ENCODE data around the gene CNPY4.

The CNPY4 gene

GRCh38 chr7:100111914-100112313 is 7.5 kb upstream of the CNPY4 start:
- TF ChIP-seq EZH2 (IDR thresholded peaks at IDR 0.05; ENCODE audit: borderline replicate concordance, low read depth, low read length, severe bottlenecking) = no peak
- no peak for TF ChIP-seq CTCF (IDR thresholded peaks at IDR 0.05; ENCODE audit: borderline replicate concordance, extremely low read depth, low read length, poor library complexity, severe bottlenecking)
- H3K9me3 ChIP-seq (ENCODE audit: insufficient read depth, low read length, severe bottlenecking) = no peaks in the 10 kb centered on the region
- ATAC-seq (ENCODE audit: insufficient read depth, low read depth) (0 out of 3 replicates have a peak, but pooled peaks have one; percentile 20), DNase-seq (no peak)
- H3K27ac ChIP-seq (ENCODE audit: low read length) = no peak overlapping the region
- peaks cover 74% of the 10 kb centered on the region for H3K36me3 ChIP-seq (ENCODE audit: insufficient read depth, low read length)
- H3K9ac ChIP-seq (ENCODE audit: low read depth, low read length) = no peak overlapping the region
- no peaks in the 10 kb centered on the region; the same call in 1 of the 2 replicates for H4K20me1 ChIP-seq (ENCODE audit: insufficient read depth, low read length)
- H3K27me3 ChIP-seq (ENCODE audit: insufficient read depth, low read length, poor library complexity) = no peaks in the 10 kb centered on the region
- H3K79me2 ChIP-seq (ENCODE audit: insufficient read depth, low read length) = no peaks in the 10 kb centered on the region; the same call in 1 of the 2 replicates
- no peak overlapping the region for H3K4me2 ChIP-seq (ENCODE audit: insufficient read depth, low read length)
- H3K4me1 ChIP-seq (ENCODE audit: insufficient read depth, low read length) = no peaks in the 10 kb centered on the region
- H3K4me3 ChIP-seq (ENCODE audit: low read depth in 1 of 2, low read length in 2 of 2) = no peak overlapping the region
- no peak overlapping the region for H2AFZ ChIP-seq (ENCODE audit: low read depth, low read length)

DNA sequence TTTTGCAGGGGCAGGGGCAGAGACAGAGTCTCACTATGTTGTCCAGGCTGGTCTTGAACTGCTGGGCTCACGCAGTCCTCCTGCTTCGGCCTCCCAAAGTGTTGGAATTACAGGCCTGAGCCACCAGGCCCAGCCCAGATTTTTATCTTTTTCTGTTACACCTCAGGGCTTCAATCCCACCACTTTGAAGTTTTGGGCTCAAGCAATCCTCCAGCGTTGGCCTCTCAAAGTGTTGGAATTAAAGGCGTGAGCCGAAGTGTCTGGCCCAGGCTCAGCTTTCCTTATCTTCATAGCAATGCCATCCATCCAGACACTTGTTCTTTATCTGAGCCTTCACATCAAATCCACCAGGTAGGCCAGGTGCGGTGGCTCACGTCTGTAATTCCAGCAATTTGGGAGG is 4.4 kb upstream of the CNPY4 start:
- H4K20me1 ChIP-seq (ENCODE audit: insufficient read depth, low read length) = no peaks in the 10 kb centered on the region
- peaks cover 46% of the 10 kb centered on the region for H3K36me3 ChIP-seq (ENCODE audit: insufficient read depth, low read length)
- no peak for DNase-seq
- H3K27me3 ChIP-seq (ENCODE audit: insufficient read depth, low read length, poor library complexity) = no peaks in the 10 kb centered on the region
- no peak overlapping the region for H3K9ac ChIP-seq (ENCODE audit: low read depth, low read length)
- no peaks in the 10 kb centered on the region for H3K9me3 ChIP-seq (ENCODE audit: insufficient read depth, low read length, severe bottlenecking)
- peaks cover 13% of the 10 kb centered on the region for H3K79me2 ChIP-seq (ENCODE audit: insufficient read depth, low read length)
- no peak overlapping the region for H3K4me2 ChIP-seq (ENCODE audit: insufficient read depth, low read length)
- no peak overlapping the region for H3K4me3 ChIP-seq (ENCODE audit: low read depth in 1 of 2, low read length in 2 of 2)
- no peak for ATAC-seq (ENCODE audit: insufficient read depth, low read depth)
- peaks cover 15% of the 10 kb centered on the region for H3K4me1 ChIP-seq (ENCODE audit: insufficient read depth, low read length)
- no peak overlapping the region for H3K27ac ChIP-seq (ENCODE audit: low read length)
- no peak for TF ChIP-seq EZH2 (IDR thresholded peaks at IDR 0.05; ENCODE audit: borderline replicate concordance, low read depth, low read length, severe bottlenecking)
- no peak overlapping the region for H2AFZ ChIP-seq (ENCODE audit: low read depth, low read length)

DNA sequence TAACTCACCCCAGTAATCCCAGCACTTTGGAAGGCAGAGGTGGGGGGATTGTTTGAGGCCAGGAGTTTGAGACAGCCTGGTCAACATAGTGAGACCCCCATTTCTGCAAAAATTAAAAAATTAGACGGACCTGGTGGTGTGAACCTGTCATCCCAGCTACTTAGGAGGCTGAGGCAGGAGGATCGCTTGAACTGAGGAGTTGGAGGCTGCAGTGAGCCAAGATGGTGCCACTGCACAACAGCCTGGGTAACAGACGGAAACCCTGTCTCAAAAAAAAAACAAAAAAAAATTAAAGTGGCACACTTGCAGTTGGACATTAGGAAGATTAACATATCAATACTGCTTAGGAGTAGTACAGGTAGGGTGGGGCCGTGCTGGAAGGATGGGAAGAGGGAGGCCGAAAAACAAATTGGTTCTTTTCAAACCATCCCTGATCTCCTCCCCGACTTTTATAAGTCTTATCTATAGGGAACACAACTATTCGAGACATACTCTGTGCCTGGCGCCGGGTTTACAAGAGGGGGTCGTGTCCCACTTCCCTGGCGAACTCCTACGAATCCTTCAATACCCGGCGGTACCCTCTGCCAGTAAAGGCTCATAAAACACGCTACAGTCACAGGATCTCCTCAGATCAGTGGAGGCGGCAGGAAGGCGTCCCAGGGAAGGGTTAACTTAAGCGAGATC is 904 bp upstream of the CNPY4 start:
- TF ChIP-seq EZH2 (IDR thresholded peaks at IDR 0.05; ENCODE audit: borderline replicate concordance, low read depth, low read length, severe bottlenecking) (no peak), CTCF (IDR thresholded peaks at IDR 0.05; ENCODE audit: borderline replicate concordance, extremely low read depth, low read length, poor library complexity, severe bottlenecking) (no peak)
- peaks cover 26% of the 10 kb centered on the region for H3K36me3 ChIP-seq (ENCODE audit: insufficient read depth, low read length)
- peak overlapping the region; percentile 70 to 73 for H3K4me3 ChIP-seq (ENCODE audit: low read depth in 1 of 2, low read length in 2 of 2)
- peak overlapping the region; percentile 79 for H3K4me2 ChIP-seq (ENCODE audit: insufficient read depth, low read length)
- H3K27ac ChIP-seq (ENCODE audit: low read length) = peak overlapping the region; percentile 80
- ATAC-seq (ENCODE audit: insufficient read depth, low read depth) (peak; percentile 1; the same call in 1 of the 3 replicates), DNase-seq (no peak)
- no peaks in the 10 kb centered on the region for H3K9me3 ChIP-seq (ENCODE audit: insufficient read depth, low read length, severe bottlenecking)
- H3K4me1 ChIP-seq (ENCODE audit: insufficient read depth, low read length) = peaks cover 39% of the 10 kb centered on the region
- no peaks in the 10 kb centered on the region for H4K20me1 ChIP-seq (ENCODE audit: insufficient read depth, low read length)
- peak overlapping the region; percentile 75 for H3K9ac ChIP-seq (ENCODE audit: low read depth, low read length)
- H3K79me2 ChIP-seq (ENCODE audit: insufficient read depth, low read length) = peaks cover 34% of the 10 kb centered on the region
- H2AFZ ChIP-seq (ENCODE audit: low read depth, low read length) = peak overlapping the region; percentile 84
- no peaks in the 10 kb centered on the region for H3K27me3 ChIP-seq (ENCODE audit: insufficient read depth, low read length, poor library complexity)

- Histone ChIP-seq H3K27ac (ENCODE audit: low read length) (peak overlapping the region; percentile 80), H3K9me3 (ENCODE audit: insufficient read depth, low read length, severe bottlenecking) (no peaks in the 10 kb centered on the region), H3K36me3 (ENCODE audit: insufficient read depth, low read length) (peaks cover 23% of the 10 kb centered on the region), H3K27me3 (ENCODE audit: insufficient read depth, low read length, poor library complexity) (no peaks in the 10 kb centered on the region), H3K4me3 (ENCODE audit: low read depth in 1 of 2, low read length in 2 of 2) (peak overlapping the region; percentile 70 to 73; a peak in 3 of 4 replicates), H3K4me2 (ENCODE audit: insufficient read depth, low read length) (peak overlapping the region; percentile 79), H3K79me2 (ENCODE audit: insufficient read depth, low read length) (peaks cover 46% of the 10 kb centered on the region), H4K20me1 (ENCODE audit: insufficient read depth, low read length) (no peaks in the 10 kb centered on the region), H3K4me1 (ENCODE audit: insufficient read depth, low read length) (peaks cover 45% of the 10 kb centered on the region), H2AFZ (ENCODE audit: low read depth, low read length) (peak overlapping the region; percentile 84), H3K9ac (ENCODE audit: low read depth, low read length) (peak overlapping the region; percentile 75)
- peak; percentile 80 for DNase-seq
- no peak for TF ChIP-seq EZH2 (IDR thresholded peaks at IDR 0.05; ENCODE audit: borderline replicate concordance, low read depth, low read length, severe bottlenecking)
- TF ChIP-seq CTCF (IDR thresholded peaks at IDR 0.05; ENCODE audit: borderline replicate concordance, extremely low read depth, low read length, poor library complexity, severe bottlenecking) = peak; percentile 8
- peak; percentile 72 for ATAC-seq (ENCODE audit: insufficient read depth, low read depth)
Observed at GRCh38 chr7:100119970-100120732, 717 bp downstream of the CNPY4 start.

Measured in DND-41 (cell line).